Motor neuron (in vitro differentiated cells): ENCODE data around the gene CACNA1I. TPM values are rescaled to one million over a fixed set of nuclear protein-coding genes. Genes with fewer than 3 reads are reported as not detected.

Source experiments
- ATAC-seq, 8 experiments: fragments of 200-7000 bp; cut with Tn5 transposase; replicated peaks in 6 of 8; 2 replicates each; pipeline ENCODE4 v1.8.0; 2021; ENCODE audit warnings: mild to moderate bottlenecking in 8 of 8, moderate library complexity in 8 of 8
- H3K27ac ChIP-seq, 2 donors: fragments of 250-450 bp; sonication (Bioruptor Pico); 2 replicates each; pipeline ENCODE4 v1.9.0; 2021; ENCODE audit warnings: antibody characterized with exemption in 2 of 2, mild to moderate bottlenecking in 2 of 2, moderate library complexity in 1 of 2
- H3K4me1 ChIP-seq, 2 donors: fragments of 250-450 bp; sonication (Bioruptor Pico); replicated peaks in 1 of 2; 2 replicates each; pipeline ENCODE4 v1.6.1; 2021; ENCODE audit warnings: antibody characterized with exemption in 2 of 2, mild to moderate bottlenecking in 2 of 2, moderate library complexity in 1 of 2
- H3K4me3 ChIP-seq, 5 donors: fragments of 250-450 bp; sonication (Bioruptor Pico); 2 replicates each; pipeline ENCODE4 v1.9.0; 2021; ENCODE audit warnings: antibody characterized with exemption in 5 of 5, mild to moderate bottlenecking in 5 of 5, moderate library complexity in 4 of 5
- WGBS, 10 experiments: fragments of 450-650 bp; shearing (Covaris generic); methylation state at CpG; one replicate each; pipeline ENCODE4 v1.0.0; 2022; 5-methylcytosine and 5-hydroxymethylcytosine counted together
- in situ Hi-C, 9 experiments: fragments of 400-800 bp; cut with MboI; loops; one replicate each; pipeline ENCODE4 v1.15.0; 2021; ENCODE audit warnings: low sequenced_read_pairs in 9 of 9, low pct_unique_long_range_greater_than_20kb in 2 of 9; ENCODE audit not compliant: unreplicated experiment in 9 of 9
- total RNA-seq, 8 experiments: library from RNA; unstranded; fragments of 300-600 nt; gene quantifications; 2 replicates each; pipeline versions ENCODE4 v1.2.3 to v1.2.4, GENCODE V29; 2022

Gene CACNA1I
- total RNA-seq, 8 experiments from 2014 or later, result 0.09 to 1.00 (median 0.24) TPM

DNA sequence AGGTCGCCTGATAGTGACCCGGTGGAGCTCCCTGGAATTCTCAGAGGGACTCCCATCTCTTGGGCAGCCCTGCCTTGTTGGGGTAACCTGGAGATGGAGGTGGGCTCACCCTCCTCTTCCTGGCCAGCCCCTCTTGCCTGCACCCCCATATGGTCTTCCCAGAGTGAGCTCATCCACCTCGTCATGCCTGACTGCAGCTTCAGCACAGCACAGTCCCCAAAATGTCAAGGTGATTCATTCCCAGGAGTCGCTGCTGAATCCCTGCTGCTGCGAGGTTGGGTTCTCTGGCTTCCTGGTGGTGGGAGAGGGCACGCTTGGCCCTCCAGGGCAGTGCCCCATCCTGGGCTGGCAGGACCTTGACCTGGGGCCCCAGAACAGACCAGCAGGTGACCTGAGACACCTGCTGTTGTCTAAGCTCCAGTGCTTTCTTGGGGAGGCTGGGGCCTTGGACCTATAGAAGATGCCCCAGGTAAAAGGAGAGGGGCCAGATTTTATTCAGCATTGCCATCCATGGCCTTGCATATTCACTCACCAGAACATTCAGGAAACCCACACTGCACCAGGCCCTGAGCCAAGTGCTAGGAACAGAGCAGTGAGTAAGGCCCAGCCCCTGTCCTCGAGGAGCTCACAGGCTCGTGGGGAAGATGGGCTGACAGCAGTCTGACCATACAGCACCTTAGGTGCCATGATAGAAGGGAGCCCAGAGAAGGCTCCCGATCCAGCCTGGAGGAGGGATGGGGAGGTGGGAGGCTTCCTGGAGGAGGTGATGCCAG lies 72.9 kb downstream of the CACNA1I start:
- H3K4me3 ChIP-seq, result no peak overlapping the region
- WGBS, 10 experiments, result 0 to 100% (median 57%) methylated on average over 1 to 3 of the region's 9 CpGs; no CpG with 5 or more reads in 4 of the 10 experiments
- H3K4me1 ChIP-seq, result peaks cover 0 to 7% of the 10 kb centered on the region in 2 donors
- no peak overlapping the region for H3K27ac ChIP-seq
- ATAC-seq, result peak in 4 of 8 experiments; percentile 19 to 29 (median 27)
- in situ Hi-C loops, result no loop called here

DNA sequence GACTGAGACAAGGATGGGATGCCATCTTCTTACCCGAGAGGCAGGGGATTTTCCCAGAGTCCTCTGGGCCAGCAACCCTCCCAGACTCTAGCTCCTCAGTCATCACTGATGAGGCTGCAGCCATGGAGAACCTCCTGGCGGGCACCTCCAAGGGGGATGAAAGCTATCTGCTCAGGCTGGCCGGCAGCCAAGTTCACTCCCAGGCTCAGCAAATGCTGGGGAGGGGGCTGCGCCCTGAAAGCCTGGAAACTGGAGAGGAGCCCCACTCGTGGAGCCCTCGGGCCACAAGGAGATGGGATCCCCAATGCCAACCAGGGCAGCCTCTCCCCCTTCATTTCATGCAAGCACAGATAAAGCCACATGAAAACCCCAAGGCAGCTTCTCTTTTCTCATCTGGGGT lies 75.0 kb downstream of the CACNA1I start:
- Histone ChIP-seq H3K4me3 (no peak overlapping the region), H3K27ac (no peak overlapping the region), H3K4me1 (peaks cover 3 to 14% of the 10 kb centered on the region in 2 donors)
- in situ Hi-C loops, result no loop called here
- 20 to 73% (median 33%) methylated on average over 1 to 4 of the region's 6 CpGs; no CpG with 5 or more reads in 5 of the 10 experiments for whole genome bisulfite sequencing, 10 experiments
- no peak for ATAC-seq

DNA sequence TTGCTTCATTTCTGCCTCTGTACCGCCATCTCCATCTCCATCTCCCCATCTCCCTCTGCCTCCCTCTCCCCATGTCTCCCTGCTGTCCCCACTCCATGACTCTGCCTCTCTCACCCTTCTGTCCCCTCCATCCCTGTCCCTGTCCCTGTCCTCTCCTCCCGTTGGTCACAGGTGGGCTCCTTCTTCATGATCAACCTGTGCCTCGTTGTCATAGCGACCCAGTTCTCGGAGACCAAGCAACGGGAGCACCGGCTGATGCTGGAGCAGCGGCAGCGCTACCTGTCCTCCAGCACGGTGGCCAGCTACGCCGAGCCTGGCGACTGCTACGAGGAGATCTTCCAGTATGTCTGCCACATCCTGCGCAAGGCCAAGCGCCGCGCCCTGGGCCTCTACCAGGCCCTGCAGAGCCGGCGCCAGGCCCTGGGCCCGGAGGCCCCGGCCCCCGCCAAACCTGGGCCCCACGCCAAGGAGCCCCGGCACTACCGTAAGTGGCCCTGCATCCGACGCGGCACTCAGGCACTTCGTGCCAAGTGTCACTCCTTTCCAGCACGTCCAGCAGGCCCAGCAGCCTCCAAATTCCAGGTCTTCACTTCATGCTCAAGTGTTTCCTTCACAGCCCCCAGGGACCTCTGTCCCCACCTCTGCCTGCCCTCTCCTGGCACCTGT lies 76.0 kb downstream of the CACNA1I start:
- peaks cover 3 to 15% of the 10 kb centered on the region in 2 donors for H3K4me1 ChIP-seq
- ATAC-seq, result no peak
- WGBS, 10 experiments, result 80 to 100% methylated on average over 1 to 7 of the region's 31 CpGs; no CpG with 5 or more reads in 8 of the 10 experiments
- no peak overlapping the region for H3K27ac ChIP-seq
- no peak overlapping the region for H3K4me3 ChIP-seq
- in situ Hi-C loops, result no loop called here

DNA sequence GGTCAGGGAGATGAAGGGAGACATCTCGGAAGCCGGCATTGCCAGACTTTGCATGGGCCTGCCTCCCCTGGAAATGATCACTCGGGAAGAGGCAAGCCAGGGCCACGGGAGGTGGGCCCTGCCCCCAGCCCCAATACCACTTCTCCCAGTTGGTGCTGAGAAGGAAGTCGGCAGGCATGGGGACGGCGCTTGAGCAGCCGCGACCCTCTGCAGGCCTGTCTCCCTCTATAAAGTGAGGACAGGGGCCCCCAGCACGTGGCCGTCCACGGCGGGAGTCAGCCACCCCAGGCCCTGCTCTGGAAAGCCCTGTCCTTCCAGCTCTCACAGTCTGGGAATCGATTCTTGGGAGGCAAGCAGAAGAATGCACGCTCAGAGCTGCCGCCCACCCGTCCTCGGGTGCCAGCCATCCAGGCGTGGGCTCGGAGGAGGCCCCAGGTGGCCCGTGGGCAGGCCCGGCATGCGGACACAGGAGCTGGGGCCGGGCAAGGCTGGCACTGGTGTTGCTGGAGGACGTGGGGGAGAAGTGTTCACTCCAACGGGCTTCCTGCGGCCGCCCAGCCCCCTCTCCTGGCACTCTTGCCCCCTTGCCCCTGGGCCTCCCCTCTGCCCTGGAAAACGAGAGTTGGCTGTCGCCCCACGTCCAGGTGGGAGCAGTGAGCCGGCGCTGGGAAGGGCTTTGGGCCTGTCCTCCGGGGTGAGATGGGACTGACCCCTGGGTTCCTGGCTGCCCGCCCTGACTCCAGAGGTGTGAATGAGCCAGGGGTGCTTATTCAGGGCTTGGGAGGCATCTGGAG lies 77.5 kb downstream of the CACNA1I start:
- Histone ChIP-seq H3K27ac (no peak overlapping the region), H3K4me1 (peaks cover 3 to 15% of the 10 kb centered on the region in 2 donors), H3K4me3 (no peak overlapping the region)
- in situ Hi-C loops, result no loop called here
- no peak for ATAC-seq
- WGBS, 10 experiments, result 0 to 90% (median 70%) methylated on average over 2 to 7 of the region's 35 CpGs; no CpG with 5 or more reads in 5 of the 10 experiments

DNA sequence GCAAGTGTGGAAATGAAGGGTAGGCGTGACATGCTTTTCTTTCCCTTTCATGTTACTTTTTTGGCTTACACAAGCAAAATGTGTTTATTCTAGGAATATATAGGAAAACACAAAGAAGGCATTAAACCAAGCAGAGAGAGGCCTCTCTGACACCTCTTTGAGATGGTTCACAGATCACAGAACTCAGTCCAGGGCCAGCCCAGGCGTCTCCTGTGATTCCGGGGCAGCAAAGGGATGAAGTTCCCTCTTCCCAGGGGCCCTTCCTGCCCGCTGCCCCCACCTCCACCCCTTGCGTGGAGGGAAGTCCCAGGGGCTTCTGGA lies 78.0 kb downstream of the CACNA1I start:
- WGBS, 10 experiments, result no CpG with 5 or more reads among the region's 5 CpGs
- in situ Hi-C loops, result no loop called here
- Histone ChIP-seq H3K27ac (no peak overlapping the region), H3K4me3 (no peak overlapping the region), H3K4me1 (peaks cover 3 to 15% of the 10 kb centered on the region in 2 donors)
- ATAC-seq, result no peak

DNA sequence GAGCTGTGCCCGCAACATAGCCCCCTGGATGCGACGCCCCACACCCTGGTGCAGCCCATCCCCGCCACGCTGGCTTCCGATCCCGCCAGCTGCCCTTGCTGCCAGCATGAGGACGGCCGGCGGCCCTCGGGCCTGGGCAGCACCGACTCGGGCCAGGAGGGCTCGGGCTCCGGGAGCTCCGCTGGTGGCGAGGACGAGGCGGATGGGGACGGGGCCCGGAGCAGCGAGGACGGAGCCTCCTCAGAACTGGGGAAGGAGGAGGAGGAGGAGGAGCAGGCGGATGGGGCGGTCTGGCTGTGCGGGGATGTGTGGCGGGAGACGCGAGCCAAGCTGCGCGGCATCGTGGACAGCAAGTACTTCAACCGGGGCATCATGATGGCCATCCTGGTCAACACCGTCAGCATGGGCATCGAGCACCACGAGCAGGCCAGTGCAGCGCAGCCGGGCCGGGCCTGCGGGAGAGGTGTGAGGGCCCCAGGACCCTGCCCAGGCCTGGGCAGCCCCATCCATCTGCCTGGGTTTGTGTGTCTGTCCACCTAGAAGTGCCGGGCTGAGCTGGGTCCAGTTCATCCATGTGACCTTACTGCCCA lies 79.0 kb downstream of the CACNA1I start:
- 40 to 97% (median 95%) methylated on average over 1 to 8 of the region's 41 CpGs; no CpG with 5 or more reads in 7 of the 10 experiments for WGBS, 10 experiments
- peak in 1 of 8 experiments; percentile 2 for ATAC-seq
- Histone ChIP-seq H3K27ac (no peak overlapping the region), H3K4me1 (peaks cover 3 to 15% of the 10 kb centered on the region in 2 donors), H3K4me3 (no peak overlapping the region)
- in situ Hi-C loops, result no loop called here

DNA sequence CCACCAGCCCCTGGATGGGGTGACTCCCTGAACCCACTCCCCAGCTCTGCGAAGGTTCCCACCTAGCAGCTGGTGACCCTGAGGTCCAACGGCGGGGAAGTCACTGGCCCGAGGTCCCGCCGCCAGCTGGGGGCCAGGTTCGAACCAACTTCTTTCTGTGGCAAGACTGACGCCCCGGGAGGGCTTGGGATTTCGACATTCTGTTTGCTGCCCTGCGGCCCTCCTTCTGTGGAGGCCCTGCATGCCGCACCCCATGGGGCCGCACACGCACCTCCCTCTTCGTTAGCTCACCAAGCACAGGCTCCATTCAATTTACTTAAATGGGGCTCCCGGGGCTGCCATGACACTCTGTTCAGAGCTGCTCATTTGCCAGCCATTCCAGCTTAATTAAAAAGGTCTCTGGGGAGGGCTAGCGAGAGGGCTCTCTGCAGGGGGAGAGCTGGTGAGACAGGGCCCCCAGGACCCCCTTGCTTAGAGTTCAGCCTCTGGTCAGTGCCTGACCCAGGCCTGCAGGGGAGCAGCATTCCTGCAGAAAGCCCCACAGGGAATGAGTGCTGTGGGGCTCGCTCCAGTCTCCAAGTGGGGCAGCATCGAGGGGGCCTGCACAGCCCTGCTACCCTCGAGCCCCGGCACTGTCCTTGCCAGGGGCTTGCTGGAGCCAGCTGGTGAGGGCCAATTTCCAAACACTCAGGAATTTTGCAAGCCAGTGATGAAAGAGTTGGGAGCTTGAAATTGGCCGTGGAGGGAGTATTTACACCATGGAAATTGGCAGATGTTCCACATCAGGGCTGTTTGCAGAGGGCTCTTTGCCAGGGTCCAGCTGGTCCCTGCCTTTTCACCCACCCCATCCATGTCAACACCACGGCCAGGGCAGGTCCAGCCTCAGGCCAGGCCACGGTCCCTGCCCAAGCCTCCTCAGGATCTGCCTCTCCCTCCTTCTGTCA lies 80.8 kb downstream of the CACNA1I start:
- 40 to 79% (median 65%) methylated on average over 1 to 7 of the region's 24 CpGs; no CpG with 5 or more reads in 5 of the 10 experiments for WGBS, 10 experiments
- Histone ChIP-seq H3K4me3 (no peak overlapping the region), H3K27ac (no peak overlapping the region), H3K4me1 (peaks cover 18 to 24% of the 10 kb centered on the region in 2 donors)
- in situ Hi-C loops, result no loop called here
- ATAC-seq, result no peak

DNA sequence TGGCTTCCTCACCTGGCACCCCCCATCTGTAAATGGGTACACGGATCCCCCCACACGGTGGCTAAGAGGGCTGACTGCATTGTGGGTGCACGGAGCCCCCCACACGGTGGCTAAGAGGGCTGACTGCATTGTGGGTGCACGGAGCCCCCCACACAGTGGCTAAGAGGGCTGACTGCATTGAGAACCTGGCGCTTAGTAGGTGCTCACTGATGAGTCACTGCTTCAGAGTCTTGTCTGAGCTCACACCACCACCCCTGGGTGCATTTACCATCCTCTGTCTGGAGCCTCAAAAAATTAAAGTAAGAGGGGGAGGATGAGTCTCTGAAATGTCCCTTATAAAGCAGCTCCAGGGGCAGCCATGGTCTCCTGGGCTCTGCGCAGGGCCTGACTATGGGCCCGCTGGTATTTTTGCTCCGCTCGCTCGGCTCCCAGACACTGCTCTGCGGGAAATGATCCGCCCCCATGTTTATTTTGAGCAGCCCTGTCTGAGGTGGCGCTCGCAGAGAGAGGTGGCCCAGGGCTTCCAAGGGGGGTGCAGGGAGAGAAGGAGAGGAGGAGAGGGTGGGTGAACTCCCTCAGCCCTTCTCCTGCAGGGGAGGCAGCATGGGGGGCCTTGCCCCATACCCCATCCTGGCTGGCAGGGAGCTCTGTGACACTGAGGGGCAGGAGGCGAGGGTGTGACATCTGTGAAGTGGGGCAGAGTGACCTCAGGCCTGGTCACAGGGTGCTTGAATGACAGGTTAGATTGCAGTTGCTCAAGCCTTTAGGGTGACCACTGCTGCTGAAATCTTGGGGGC lies 82.6 kb downstream of the CACNA1I start:
- peak in 4 of 8 experiments; percentile 17 to 29 (median 20) for ATAC-seq
- in situ Hi-C loops, result no loop called here
- Histone ChIP-seq H3K4me1 (peaks cover 18 to 28% of the 10 kb centered on the region in 2 donors), H3K27ac (no peak overlapping the region), H3K4me3 (no peak overlapping the region)
- 50 to 100% (median 70%) methylated on average over 1 to 5 of the region's 16 CpGs; no CpG with 5 or more reads in 6 of the 10 experiments for whole genome bisulfite sequencing, 10 experiments

DNA sequence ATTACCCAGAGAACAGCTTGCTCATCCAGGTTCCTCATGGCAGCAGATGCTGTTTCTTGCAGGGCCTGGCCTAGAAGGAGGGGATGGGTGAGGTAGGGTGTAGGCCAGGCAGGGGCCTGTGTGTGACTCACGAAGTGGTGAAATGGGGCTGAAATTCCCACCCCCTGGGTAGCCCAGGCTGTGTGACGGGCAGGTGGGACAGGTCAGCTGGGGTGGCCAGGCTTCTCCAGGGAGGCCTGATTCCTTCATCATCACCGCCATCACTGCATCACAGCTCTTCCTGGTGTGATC lies 83.2 kb downstream of the CACNA1I start:
- H3K27ac ChIP-seq, result no peak overlapping the region
- peak in 3 of 8 experiments; percentile 11 to 20 (median 18) for ATAC-seq
- no peak overlapping the region for H3K4me3 ChIP-seq
- 100% methylated on average over 1 of the region's 3 CpGs; no CpG with 5 or more reads in 8 of the 10 experiments for WGBS, 10 experiments
- in situ Hi-C loops, result no loop called here
- peaks cover 18 to 28% of the 10 kb centered on the region in 2 donors for H3K4me1 ChIP-seq

DNA sequence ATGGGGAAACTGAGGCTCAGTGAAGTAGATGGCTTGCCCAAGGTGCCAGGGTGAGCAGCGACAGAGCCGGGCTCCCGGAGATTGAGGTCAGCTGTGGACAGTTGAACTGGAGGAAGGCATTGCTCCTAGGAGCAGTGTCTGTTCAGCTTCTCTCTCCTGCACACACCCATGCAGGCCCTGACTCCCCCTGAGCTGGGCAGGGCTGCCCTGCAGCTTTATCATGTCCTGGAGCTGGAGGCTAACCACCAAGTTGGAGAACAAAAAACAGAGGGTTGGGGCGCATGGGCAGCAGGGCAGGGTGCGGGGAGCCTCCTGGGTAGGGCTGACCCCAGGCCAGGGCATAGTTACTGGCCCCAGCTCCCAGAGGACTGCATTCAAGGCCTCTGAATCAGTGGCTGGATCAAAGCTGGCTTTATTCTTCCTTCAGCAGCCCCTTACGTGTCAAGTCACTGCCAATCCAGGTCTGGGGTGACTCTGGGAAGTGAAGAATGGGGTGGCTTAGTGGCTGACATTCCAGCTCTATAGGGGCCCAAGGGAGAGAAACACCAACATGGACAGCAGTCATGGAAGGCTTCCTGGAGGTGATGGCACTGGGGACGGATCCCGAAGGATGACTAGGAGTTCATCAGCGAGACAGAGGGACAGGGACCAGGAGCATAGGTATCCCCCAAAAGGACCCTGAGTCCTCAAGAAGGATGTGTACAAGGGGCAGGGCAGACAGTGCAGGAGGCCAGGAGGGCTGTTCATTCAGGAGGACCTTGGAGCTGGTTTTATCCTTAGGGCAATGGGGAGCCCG lies 83.8 kb downstream of the CACNA1I start:
- no peak for ATAC-seq
- in situ Hi-C loops, result no loop called here
- 40 to 96% (median 70%) methylated on average over 1 to 7 of the region's 10 CpGs; no CpG with 5 or more reads in 4 of the 10 experiments for WGBS, 10 experiments
- Histone ChIP-seq H3K4me3 (no peak overlapping the region), H3K4me1 (peaks cover 18 to 28% of the 10 kb centered on the region in 2 donors), H3K27ac (no peak overlapping the region)

DNA sequence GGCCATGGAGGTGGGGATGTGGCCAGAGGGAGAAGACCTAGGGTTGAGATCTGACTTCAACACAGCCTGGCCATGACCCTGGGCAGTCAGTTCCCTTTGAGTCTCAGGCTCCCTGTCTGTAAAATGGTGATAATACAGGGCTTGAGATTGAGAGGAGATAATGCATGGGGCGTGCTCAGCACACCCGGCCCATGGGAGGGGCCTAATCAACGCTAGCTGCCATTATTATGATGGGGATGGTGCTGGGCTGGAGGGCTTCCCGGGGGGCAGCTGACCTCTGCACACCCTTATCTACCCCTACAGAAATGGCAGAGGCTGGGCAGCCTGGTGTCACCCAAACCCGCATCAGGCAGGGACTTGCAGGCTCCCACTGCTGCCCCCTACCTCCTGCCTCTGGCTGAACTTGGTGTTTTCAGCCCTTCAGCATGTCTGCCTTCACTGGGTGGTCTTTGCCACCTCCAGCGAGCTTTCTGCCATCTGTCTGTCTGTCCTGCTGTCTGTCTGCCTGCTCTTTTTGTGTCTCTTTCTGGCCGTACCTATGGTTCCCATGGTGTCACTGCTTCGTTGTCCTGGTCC lies 84.5 kb downstream of the CACNA1I start:
- in situ Hi-C loops, result no loop called here
- no peak overlapping the region for H3K4me3 ChIP-seq
- no peak for ATAC-seq
- WGBS, 10 experiments, result 25 to 71% (median 37%) methylated on average over 1 to 4 of the region's 8 CpGs; no CpG with 5 or more reads in 3 of the 10 experiments
- H3K27ac ChIP-seq, result no peak overlapping the region
- H3K4me1 ChIP-seq, result peaks cover 17 to 25% of the 10 kb centered on the region in 2 donors
